ENCODE data around the gene TRAF3. TPM values are rescaled to one million over a fixed set of nuclear protein-coding genes. Genes with fewer than 3 reads are reported as not detected.

Gene TRAF3
- total and polyA plus RNA-seq, 4 donors = 2.1 to 12.0 (median 5.2) TPM

GRCh38 chr14:102952276-102952675, 175.0 kb downstream of the TRAF3 start:
- Histone ChIP-seq H3K9ac (ENCODE audit: low read depth in 1 of 2, low read length in 2 of 2) (no peak overlapping the region), H3K4me3 (ENCODE audit: low read depth in 1 of 3, low read length in 3 of 3) (no peak overlapping the region), H3K36me3 (ENCODE audit: control insufficient read depth in 4 of 4, insufficient read depth in 3 of 4, low read depth in 1 of 4, low read length in 3 of 4) (peaks cover 13 to 77% (median 44%) of the 10 kb centered on the region in 4 donors), H3K27ac (ENCODE audit: low read depth in 1 of 2, low read length in 2 of 2) (no peak overlapping the region), H3K4me1 (ENCODE audit: control insufficient read depth in 4 of 4, insufficient read depth in 4 of 4, low read length in 3 of 4) (peaks cover 0 to 6% (median 3%) of the 10 kb centered on the region in 4 donors), H3K27me3 (ENCODE audit: control insufficient read depth in 4 of 4, insufficient read depth in 4 of 4, low read length in 3 of 4) (no peaks in the 10 kb centered on the region), H3K9me3 (ENCODE audit: control insufficient read depth in 4 of 4, low read length in 3 of 4) (no peaks in the 10 kb centered on the region)
- TF ChIP-seq FOXA2 (IDR thresholded peaks at IDR 0.05) (no peak), HNF4G (IDR thresholded peaks at IDR 0.05) (no peak), YY1 (IDR thresholded peaks at IDR 0.05) (no peak), TAF1 (conservative IDR thresholded peaks at IDR 0.05) (no peak), SP1 (IDR thresholded peaks at IDR 0.05) (no peak), ATF3 (IDR thresholded peaks at IDR 0.05) (no peak), GABPA (IDR thresholded peaks at IDR 0.05 in 1 of 2, conservative IDR thresholded peaks at IDR 0.05 in 1 of 2) (no peak), NR2F2 (IDR thresholded peaks at IDR 0.05) (no peak), FOXA1 (IDR thresholded peaks at IDR 0.05) (no peak), EGR1 (IDR thresholded peaks at IDR 0.05; ENCODE audit: low read depth in 2 of 2) (no peak), HNF4A (conservative IDR thresholded peaks at IDR 0.05) (no peak), CTCF (IDR thresholded peaks at IDR 0.05; ENCODE audit: low read depth, low read length, missing input control) (no peak)
- TF ChIP-seq, protein P1, sequence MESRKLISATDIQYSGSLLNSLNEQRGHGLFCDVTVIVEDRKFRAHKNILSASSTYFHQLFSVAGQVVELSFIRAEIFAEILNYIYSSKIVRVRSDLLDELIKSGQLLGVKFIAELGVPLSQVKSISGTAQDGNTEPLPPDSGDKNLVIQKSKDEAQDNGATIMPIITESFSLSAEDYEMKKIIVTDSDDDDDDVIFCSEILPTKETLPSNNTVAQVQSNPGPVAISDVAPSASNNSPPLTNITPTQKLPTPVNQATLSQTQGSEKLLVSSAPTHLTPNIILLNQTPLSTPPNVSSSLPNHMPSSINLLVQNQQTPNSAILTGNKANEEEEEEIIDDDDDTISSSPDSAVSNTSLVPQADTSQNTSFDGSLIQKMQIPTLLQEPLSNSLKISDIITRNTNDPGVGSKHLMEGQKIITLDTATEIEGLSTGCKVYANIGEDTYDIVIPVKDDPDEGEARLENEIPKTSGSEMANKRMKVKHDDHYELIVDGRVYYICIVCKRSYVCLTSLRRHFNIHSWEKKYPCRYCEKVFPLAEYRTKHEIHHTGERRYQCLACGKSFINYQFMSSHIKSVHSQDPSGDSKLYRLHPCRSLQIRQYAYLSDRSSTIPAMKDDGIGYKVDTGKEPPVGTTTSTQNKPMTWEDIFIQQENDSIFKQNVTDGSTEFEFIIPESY (IDR thresholded peaks at IDR 0.05) = no peak
- 96% methylated on average over 6 of the region's 6 CpGs for WGBS
- DNase-seq (ENCODE audit: low spot score) = no peak

DNA sequence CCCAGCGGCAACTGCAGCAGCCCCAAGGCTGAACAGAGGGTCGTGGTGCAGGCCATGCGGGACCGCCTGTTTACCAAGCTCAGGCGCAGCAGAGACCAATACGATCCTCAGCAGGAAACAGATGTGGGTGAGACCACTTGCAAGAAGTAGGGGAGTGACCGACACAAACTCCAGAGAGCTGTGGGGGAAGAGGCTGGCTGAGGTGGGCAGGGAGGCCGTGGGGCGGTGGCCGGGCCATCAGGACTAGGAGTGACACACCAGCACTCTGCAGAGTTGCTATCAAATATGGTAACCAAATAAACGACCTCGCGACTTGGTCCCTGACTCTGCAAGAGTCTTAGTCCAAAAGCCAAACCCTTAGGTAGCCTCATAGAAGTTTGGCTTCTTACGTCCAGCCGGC, 175.9 kb downstream of the TRAF3 start:
- no peaks in the 10 kb centered on the region for H3K27me3 ChIP-seq (ENCODE audit: control insufficient read depth in 4 of 4, insufficient read depth in 4 of 4, low read length in 3 of 4)
- H3K4me1 ChIP-seq (ENCODE audit: control insufficient read depth in 4 of 4, insufficient read depth in 4 of 4, low read length in 3 of 4) = peaks cover 0 to 6% (median 3%) of the 10 kb centered on the region in 4 donors
- 91% methylated on average over 15 of the region's 15 CpGs for WGBS
- H3K27ac ChIP-seq (ENCODE audit: low read depth in 1 of 2, low read length in 2 of 2) = no peak overlapping the region
- no peak overlapping the region for H3K9ac ChIP-seq (ENCODE audit: low read depth in 1 of 2, low read length in 2 of 2)
- TF ChIP-seq NR2F2 (IDR thresholded peaks at IDR 0.05) (no peak), MAX (IDR thresholded peaks at IDR 0.05) (no peak), EGR1 (IDR thresholded peaks at IDR 0.05; ENCODE audit: low read depth in 2 of 2) (no peak), JUND (IDR thresholded peaks at IDR 0.05) (no peak), RAD21 (IDR thresholded peaks at IDR 0.05) (no peak), RXRA (IDR thresholded peaks at IDR 0.05) (no peak), GABPA (IDR thresholded peaks at IDR 0.05 in 1 of 2, conservative IDR thresholded peaks at IDR 0.05 in 1 of 2) (no peak), YY1 (IDR thresholded peaks at IDR 0.05) (no peak), CTCF (IDR thresholded peaks at IDR 0.05; ENCODE audit: low read depth, low read length, missing input control) (no peak), HNF4A (conservative IDR thresholded peaks at IDR 0.05) (no peak), ATF3 (IDR thresholded peaks at IDR 0.05) (no peak), HNF4G (IDR thresholded peaks at IDR 0.05) (no peak), SP1 (IDR thresholded peaks at IDR 0.05) (no peak), TAF1 (conservative IDR thresholded peaks at IDR 0.05) (no peak), FOXA2 (IDR thresholded peaks at IDR 0.05) (no peak), FOXA1 (IDR thresholded peaks at IDR 0.05) (no peak)
- TF ChIP-seq, protein P1 (IDR thresholded peaks at IDR 0.05) = no peak
- DNase-seq (ENCODE audit: low spot score) = no peak
- peaks cover 15 to 79% (median 47%) of the 10 kb centered on the region in 4 donors for H3K36me3 ChIP-seq (ENCODE audit: control insufficient read depth in 4 of 4, insufficient read depth in 3 of 4, low read depth in 1 of 4, low read length in 3 of 4)
- H3K4me3 ChIP-seq (ENCODE audit: low read depth in 1 of 3, low read length in 3 of 3) = no peak overlapping the region
- no peaks in the 10 kb centered on the region for H3K9me3 ChIP-seq (ENCODE audit: control insufficient read depth in 4 of 4, low read length in 3 of 4)

Data from liver (tissue), 9 donors.